ENCODE results near the gene MRPS18A.
"Not testable (repeated sequence)": the region's sequence is repeated elsewhere in the genome, so short reads cannot be mapped to it uniquely, and the experiment has no call there.

MRPS18A gene

DNA sequence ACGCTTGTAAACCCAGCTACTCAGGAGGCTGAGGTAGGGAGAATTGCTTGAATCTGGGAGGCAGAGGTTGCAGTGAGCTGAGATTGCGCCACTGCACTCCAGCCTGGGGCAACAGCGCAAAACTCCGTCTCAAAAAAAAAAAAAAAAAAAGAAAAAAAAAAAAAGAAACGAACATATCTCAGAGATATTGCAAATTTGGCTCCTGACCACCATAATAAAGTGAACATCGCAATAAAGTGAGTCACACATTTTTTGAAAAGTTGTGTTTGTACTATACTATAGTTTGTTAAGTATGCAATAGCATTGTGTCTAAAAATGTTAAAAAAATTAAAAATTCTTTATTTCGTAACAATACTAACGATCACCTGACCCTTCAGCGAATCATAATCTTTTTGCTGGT is 29.4 kb downstream of the MRPS18A start:
- Histone ChIP-seq H3K4me2 (ENCODE audit: low read depth, low read length, poor library complexity, severe bottlenecking) (no peak overlapping the region), H3K27me3 (ENCODE audit: insufficient read depth, low read length, poor library complexity, severe bottlenecking) (no peaks in the 10 kb centered on the region), H3K9ac (ENCODE audit: low read depth, low read length, poor library complexity, severe bottlenecking) (no peak overlapping the region), H3F3A (ENCODE audit: low read depth) (no peaks in the 10 kb centered on the region), H3K36me3 (ENCODE audit: insufficient read depth, low read length) (no peaks in the 10 kb centered on the region), H3K9me2 (replicated peaks; ENCODE audit: low read depth, low read length) (no peaks in the 10 kb centered on the region), H3K9me3 (ENCODE audit: insufficient read depth, low read depth, low read length) (no peaks in the 10 kb centered on the region), H2AFZ (ENCODE audit: low read length) (no peak overlapping the region), H3K4me1 (ENCODE audit: insufficient read depth, low read length, poor library complexity, severe bottlenecking) (no peaks in the 10 kb centered on the region), H4K20me1 (ENCODE audit: insufficient read depth, low read length, poor library complexity, severe bottlenecking) (no peaks in the 10 kb centered on the region), H3K4me3 (ENCODE audit: low read length, poor library complexity, severe bottlenecking) (no peak overlapping the region), H3K79me2 (ENCODE audit: insufficient read depth, low read length) (no peaks in the 10 kb centered on the region)
- TF ChIP-seq CTCF (conservative IDR thresholded peaks at IDR 0.05; ENCODE audit: low read length) (no peak), EZH2phosphoT487 (IDR thresholded peaks at IDR 0.05; ENCODE audit: borderline replicate concordance) (no peak)

DNA sequence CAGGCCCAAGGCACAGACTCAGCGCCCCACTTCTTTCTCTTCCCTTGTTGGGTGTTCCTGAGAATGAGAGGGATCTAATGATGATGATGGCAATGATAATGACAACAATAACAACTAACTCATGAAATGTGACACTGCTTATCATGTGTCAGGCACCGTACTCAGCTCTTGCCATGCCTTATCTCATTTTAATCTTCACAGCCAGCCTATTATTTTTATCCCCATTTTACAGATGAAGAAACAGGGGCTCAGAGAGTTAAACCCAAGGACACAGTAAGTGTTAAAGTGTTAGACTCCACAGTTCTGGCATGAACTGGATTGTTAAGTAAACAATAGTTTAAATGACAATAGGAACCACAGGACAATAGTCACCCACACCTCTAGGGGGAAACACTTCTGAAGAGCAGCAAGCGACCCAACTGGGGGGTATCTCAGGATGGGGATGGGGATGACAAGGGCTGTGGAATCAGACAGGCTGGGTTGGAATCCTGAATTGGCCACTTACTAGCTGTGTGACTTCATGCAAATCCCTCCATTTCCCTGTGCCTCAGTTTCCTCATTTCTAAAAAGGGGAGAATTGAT is 30.3 kb downstream of the MRPS18A start:
- H3K4me1 ChIP-seq (ENCODE audit: insufficient read depth, low read length, poor library complexity, severe bottlenecking), result no peaks in the 10 kb centered on the region
- H2AFZ ChIP-seq (ENCODE audit: low read length), result no peak overlapping the region

DNA sequence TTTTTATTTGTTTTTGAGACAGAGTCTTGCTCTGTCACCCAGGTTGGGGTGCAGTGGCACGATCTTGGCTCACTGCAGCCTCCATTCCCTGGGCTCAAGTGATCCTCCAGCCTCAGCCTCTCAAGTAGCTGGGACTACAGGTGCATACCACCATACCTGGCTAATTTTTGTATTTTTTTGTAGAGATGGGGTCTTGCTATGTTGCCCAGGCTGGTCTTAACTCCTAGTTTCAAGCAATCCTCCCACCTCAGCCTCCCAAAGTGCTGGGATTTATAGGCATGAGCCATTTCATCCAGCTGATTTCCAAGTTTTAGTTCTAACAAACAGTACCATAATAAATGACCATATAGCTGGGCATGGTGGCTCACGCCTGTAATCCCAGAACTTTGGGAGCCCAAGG is 34.8 kb downstream of the MRPS18A start:
- H3K79me2 ChIP-seq (ENCODE audit: insufficient read depth, low read length); H3K4me1 ChIP-seq (ENCODE audit: insufficient read depth, low read length, poor library complexity, severe bottlenecking); H3K4me3 ChIP-seq (ENCODE audit: low read length, poor library complexity, severe bottlenecking): not testable (repeated sequence)

More for the DNA sequence above, 30.3 kb downstream of the MRPS18A start:
- Histone ChIP-seq H3K9ac (ENCODE audit: low read depth, low read length, poor library complexity, severe bottlenecking) (no peak overlapping the region), H4K20me1 (ENCODE audit: insufficient read depth, low read length, poor library complexity, severe bottlenecking) (no peaks in the 10 kb centered on the region), H3F3A (ENCODE audit: low read depth) (no peaks in the 10 kb centered on the region), H3K4me3 (ENCODE audit: low read length, poor library complexity, severe bottlenecking) (no peak overlapping the region), H3K36me3 (ENCODE audit: insufficient read depth, low read length) (no peaks in the 10 kb centered on the region), H3K79me2 (ENCODE audit: insufficient read depth, low read length) (no peaks in the 10 kb centered on the region), H3K4me2 (ENCODE audit: low read depth, low read length, poor library complexity, severe bottlenecking) (no peak overlapping the region), H3K9me2 (replicated peaks; ENCODE audit: low read depth, low read length) (no peaks in the 10 kb centered on the region), H3K27me3 (ENCODE audit: insufficient read depth, low read length, poor library complexity, severe bottlenecking) (no peaks in the 10 kb centered on the region), H3K9me3 (ENCODE audit: insufficient read depth, low read depth, low read length) (no peaks in the 10 kb centered on the region)
- TF ChIP-seq EZH2phosphoT487 (IDR thresholded peaks at IDR 0.05; ENCODE audit: borderline replicate concordance) (no peak), CTCF (conservative IDR thresholded peaks at IDR 0.05; ENCODE audit: low read length) (no peak)

GRCh38 chr6:43648248-43648647 is 39.3 kb downstream of the MRPS18A start:
- no peaks in the 10 kb centered on the region for H4K20me1 ChIP-seq (ENCODE audit: insufficient read depth, low read length, poor library complexity, severe bottlenecking)
- no peak overlapping the region for H3K9ac ChIP-seq (ENCODE audit: low read depth, low read length, poor library complexity, severe bottlenecking)
- no peaks in the 10 kb centered on the region for H3K4me1 ChIP-seq (ENCODE audit: insufficient read depth, low read length, poor library complexity, severe bottlenecking)
- H3K4me2 ChIP-seq (ENCODE audit: low read depth, low read length, poor library complexity, severe bottlenecking), result no peak overlapping the region
- H3K4me3 ChIP-seq (ENCODE audit: low read length, poor library complexity, severe bottlenecking), result no peak overlapping the region
- TF ChIP-seq EZH2phosphoT487 (IDR thresholded peaks at IDR 0.05; ENCODE audit: borderline replicate concordance) (no peak), CTCF (conservative IDR thresholded peaks at IDR 0.05; ENCODE audit: low read length) (no peak)
- no peaks in the 10 kb centered on the region for H3K9me3 ChIP-seq (ENCODE audit: insufficient read depth, low read depth, low read length)
- no peaks in the 10 kb centered on the region for H3K36me3 ChIP-seq (ENCODE audit: insufficient read depth, low read length)
- H2AFZ ChIP-seq (ENCODE audit: low read length), result no peak overlapping the region
- H3K79me2 ChIP-seq (ENCODE audit: insufficient read depth, low read length), result no peaks in the 10 kb centered on the region
- H3F3A ChIP-seq (ENCODE audit: low read depth), result no peaks in the 10 kb centered on the region
- no peaks in the 10 kb centered on the region for H3K27me3 ChIP-seq (ENCODE audit: insufficient read depth, low read length, poor library complexity, severe bottlenecking)
- no peaks in the 10 kb centered on the region for H3K9me2 ChIP-seq (replicated peaks; ENCODE audit: low read depth, low read length)

More for the DNA sequence above, 34.8 kb downstream of the MRPS18A start:
- not testable (repeated sequence) for H3K9me3 ChIP-seq (ENCODE audit: insufficient read depth, low read depth, low read length); H3K4me2 ChIP-seq (ENCODE audit: low read depth, low read length, poor library complexity, severe bottlenecking); H3K9me2 ChIP-seq (replicated peaks; ENCODE audit: low read depth, low read length); H3F3A ChIP-seq (ENCODE audit: low read depth); H2AFZ ChIP-seq (ENCODE audit: low read length); H3K9ac ChIP-seq (ENCODE audit: low read depth, low read length, poor library complexity, severe bottlenecking); H3K36me3 ChIP-seq (ENCODE audit: insufficient read depth, low read length); H3K27me3 ChIP-seq (ENCODE audit: insufficient read depth, low read length, poor library complexity, severe bottlenecking); H4K20me1 ChIP-seq (ENCODE audit: insufficient read depth, low read length, poor library complexity, severe bottlenecking)

Measured in Loucy (cell line).